SKM-1 (cell line): ENCODE data around the gene EFNA5.

Source experiments
- DNase-seq: peaks from one replicate; lab custom pipeline; 2025; ENCODE audit not compliant: unreplicated experiment; lab: John Stamatoyannopoulos, UW

The EFNA5 gene

DNA sequence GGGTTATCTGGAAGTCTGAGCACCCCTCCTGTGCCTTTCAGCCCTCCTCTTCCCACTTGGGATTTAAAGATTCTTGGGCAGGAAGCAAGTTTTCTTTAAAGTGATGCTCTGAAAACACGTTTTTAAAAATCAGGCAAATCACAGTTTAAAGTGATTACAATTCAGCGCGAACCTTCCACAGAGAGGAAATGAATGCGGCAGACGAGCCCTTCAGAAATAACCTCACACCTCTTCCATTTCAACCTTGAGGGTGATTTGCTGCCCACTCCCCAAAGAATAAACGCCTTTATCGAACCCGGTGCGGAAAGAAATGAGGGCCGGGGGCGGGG, 2.3 kb upstream of the EFNA5 start:
- no peak for DNase-seq

DNA sequence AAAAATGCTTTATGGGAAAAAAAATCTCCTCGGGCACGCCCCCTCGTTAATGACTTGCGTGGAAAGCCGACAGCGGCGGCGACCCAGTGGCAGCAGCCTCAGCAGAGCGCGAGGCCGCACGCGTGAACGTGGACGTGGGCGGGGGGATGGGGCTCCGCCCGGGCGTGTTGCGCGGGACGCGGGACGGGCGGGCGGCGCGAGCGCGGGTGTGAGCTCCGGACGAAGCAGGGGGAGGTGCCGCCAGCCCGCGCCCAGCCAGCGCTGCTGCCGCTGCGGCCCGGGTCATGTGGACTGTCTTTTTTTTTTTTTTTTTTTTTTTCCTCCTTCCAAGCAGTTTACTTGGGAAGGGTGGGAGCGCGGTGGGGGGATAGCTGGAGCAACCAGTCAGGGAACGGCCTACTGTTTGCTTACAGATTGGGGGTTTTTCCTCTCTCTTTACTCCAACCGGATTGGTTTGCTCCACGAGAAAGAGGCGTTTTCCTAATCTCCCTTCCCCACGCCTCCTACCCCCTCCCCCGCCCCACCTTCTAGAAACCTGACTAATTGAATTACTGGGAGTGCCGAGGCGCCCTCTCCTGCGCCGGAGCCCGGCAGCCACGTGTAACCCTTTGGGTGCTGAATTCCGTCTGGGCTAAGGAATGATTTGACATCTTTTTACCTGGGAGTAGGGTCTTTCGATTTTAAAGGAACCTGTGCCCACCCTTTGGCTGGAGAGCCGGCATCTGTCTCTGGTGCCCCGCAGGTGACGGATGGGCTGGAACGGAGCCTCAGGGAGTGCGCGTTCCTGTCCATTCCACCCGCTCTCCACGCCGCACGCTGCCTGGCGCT, 1.7 kb upstream of the EFNA5 start:
- no peak for DNase-seq

DNA sequence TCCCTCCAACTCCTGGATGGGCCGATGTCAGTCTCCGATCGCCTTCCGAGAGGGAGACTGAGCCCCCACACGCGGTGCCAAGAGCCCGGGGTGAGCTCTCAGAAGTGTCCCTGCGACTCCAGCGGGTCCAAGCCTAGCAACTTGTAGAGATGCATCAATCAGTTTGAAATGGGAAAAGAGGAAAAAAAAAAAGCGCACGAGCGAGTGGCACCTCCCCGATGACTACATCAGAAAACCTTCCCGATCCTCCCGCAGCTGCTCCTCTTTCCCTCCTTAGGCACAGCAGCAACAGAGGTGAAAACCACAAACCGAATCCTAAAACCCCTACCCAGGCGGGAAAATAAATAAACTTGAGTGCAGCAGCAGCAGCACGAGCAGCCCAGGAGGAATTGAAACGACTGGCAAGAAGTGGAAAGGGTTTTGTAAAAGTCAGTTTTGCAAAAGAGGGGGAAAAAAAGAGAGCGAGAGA, 1.0 kb upstream of the EFNA5 start:
- DNase-seq, result peak; percentile 12

DNA sequence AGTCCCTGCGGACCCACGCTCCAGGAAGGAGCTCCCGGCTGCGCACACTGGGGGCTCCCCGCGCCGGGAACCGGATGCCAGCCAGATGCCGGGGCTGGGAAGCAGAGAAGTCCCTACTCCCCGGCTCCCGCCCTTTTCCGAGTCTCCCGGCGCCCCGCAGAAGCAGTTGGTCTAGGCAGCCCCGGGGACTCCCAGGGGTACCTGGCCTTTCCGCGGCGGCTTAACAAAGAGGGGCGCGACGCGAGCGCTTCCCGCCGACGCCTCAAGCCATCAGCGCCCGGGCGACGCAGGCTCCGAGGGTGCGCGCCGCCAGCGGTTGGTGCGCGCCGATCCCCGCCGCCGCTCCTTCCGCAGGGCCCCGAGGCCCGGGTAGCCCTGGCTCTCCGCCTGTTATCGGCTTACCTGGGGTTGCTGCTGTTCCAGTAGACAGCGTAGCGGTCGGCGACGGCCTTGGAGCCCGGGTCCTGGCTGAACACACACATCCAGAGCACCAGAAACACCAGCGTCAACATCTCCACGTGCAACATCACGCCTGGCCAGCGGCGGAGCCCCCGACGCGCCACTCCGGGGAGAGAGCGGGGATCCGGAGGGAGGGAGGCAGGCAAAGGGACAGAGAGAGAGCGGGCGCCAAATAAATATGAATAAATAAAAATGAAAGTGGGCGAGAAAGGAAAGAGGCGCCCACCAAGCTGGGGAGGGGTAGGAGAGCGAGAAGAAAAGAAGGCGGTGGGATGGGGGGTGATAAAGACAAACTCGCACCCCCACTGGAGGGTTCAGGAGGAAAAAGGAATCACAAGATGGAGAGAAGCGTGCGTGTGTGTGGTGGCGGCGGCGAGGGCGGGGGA, 428 bp downstream of the EFNA5 start:
- no peak for DNase-seq

DNA sequence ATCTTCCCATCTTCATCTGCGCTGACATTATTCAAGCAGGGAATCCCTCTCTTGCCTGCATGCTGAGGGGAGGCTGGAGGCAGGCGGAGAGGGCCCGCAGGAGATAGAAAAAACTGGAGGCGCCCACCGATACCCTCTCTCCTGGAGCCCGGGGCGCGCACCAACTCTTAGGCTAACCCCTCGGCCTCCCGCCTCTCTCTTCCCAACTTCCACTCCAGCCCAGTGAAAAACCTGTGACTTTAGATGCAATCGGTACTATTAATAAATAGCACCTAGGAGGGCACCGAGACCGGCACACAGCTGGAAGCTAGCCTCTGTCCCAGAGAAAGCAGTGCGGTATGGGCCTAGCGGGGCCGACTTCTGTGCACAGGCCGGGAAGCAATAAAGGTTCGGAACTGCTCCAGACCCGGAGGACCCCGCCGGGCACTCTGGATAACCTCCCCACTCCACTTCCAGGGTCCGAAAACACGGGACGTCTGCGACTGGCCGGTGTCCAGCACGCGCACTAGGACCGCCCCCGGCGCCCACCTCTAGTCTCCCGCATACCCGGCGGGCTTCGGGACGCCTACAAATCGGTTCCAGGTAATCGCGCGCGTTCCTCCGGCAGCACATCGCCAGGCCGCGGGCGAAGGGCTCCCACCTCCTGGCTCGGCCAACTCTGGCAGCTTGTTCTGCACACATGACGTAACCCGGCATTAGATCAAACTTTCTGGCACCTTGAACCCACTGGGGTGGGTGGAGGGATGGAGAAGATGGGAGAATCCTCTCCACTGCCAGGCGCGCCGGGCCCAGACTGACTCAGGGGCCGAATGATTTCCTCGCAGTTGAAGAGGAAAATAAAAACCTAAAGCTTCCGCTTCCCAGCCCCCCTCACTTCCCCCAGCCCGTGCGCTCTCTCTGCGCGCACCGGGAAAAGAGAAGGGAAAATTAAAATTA, 1.4 kb downstream of the EFNA5 start:
- no peak for DNase-seq

DNA sequence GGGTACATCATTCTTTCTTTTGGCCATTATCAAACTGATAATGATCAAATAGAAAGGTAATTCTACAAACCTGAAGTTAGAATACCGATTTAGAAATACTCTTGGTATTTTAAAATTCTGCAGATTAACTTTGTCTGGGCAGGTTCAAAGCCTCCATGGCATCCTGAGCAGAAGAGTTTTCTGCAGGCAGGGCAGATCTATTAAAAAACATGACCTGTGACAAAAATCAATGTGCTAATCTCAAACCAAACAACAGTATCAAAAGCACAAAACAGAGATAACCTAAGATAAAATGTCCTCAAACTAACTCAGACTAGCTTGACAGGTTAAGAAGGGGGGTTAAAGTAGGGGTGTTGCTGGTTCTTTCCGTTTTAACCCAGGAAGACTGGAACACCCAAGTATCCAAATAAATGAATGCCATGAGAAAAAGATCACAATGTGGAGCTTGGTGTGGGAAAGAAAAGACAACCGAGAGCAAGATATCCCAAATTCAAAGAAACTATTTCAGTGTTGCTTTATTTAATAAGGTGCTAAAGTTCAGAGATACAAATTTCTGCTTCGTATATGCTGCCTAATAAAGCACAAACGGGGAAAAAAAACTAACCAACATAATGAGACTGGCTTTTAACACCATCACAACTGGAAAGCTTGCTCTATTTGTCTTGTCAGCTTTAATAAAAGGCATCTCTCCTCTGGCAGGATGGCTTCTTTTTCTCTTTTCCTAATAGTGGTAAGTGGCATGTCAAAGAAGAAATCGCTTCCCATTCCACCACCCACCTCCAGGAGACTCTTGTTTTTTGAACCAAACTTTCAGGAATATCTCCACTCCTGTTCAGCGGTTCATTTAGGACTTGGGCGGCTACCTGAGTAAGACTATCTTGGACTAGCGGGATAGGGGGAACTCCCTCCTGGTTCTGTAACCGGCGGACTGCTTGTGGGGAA, 2.3 kb downstream of the EFNA5 start:
- DNase-seq, result no peak

DNA sequence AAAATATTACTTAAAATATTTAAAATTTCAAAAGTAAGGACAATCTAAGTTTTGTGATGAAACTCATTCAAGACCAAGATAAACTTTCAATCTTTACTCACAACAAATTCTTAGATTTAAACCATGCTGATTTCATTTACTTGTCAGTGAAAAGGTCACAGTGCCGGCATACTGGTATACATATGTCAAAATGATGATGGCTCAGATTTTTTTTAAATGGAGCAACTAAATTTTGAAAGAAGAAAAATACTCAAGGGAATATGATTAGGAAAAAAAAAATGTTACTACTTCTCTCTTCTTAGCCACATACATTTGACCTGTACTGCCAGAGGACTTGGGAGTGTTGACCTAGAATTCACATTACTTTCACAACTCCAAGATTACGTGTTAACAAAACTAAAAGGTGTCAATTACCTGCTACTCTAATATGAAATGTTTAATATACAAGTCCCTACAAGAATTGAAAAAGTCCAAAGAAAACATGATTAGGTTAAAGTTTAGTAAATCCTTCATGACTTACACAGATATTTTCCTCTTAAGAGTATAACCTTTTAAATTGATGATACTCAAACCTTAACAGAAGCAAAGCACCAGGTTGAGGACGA, 4.6 kb downstream of the EFNA5 start:
- DNase-seq, result no peak

DNA sequence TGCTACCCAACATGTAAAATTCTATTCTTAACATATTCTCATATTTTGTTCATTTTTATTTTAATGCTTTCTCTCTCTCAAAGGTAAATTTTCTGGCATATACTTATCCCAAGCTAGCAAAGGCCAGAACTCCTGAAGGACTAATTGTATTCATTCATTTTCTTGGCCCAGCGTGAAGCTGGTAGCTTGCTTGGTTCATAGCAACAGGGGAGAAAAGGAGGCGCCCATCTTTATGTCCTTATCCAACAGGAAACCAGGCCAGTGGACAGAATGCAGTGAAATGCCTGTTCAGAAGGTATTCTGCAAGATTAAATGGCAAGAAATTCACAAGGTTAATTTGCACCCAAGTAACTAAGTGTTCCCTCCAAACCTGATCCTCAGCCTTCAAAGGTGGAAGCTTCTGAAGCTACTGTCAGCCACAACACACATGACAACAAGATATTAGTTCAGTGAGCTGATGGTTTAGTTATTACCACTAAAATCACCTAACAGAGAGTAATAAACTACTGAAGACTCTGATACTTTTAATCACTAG, 5.6 kb downstream of the EFNA5 start:
- DNase-seq, result no peak

DNA sequence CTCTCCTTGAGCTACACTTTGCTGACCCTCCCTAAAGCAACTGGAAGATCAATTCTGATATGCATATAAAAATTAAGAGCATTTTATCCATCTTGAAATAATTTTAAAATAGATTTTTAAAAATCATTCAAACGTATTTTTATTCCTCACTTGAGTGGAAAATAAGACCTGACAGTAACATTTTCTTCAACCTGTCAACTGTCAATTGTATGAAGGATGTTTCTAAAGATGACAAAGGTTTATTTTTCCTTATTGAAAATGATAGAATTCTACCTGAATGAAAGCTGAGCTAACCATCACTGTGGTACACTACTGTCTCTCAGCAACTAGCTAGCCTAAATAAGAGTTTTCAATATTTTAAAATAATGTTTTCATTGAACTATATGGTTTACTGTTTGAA, 7.0 kb downstream of the EFNA5 start:
- no peak for DNase-seq

DNA sequence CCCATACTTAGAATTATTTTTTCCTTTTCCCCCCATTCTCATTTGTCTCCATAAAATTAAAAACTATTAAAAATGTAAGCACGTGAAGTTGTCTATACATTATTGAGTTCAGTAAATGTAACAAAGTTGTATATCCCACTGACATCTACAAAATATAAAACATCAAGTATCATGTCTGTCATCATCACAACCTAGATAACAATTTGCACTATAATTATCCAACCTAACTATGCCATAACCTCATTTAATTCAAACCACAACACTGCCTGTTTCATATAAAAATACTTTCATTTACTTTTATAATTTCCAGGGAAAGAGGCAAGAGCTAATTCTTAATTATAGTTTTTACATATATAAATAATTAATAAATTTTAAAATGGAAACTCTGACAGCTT, 9.1 kb downstream of the EFNA5 start:
- DNase-seq, result no peak

DNA sequence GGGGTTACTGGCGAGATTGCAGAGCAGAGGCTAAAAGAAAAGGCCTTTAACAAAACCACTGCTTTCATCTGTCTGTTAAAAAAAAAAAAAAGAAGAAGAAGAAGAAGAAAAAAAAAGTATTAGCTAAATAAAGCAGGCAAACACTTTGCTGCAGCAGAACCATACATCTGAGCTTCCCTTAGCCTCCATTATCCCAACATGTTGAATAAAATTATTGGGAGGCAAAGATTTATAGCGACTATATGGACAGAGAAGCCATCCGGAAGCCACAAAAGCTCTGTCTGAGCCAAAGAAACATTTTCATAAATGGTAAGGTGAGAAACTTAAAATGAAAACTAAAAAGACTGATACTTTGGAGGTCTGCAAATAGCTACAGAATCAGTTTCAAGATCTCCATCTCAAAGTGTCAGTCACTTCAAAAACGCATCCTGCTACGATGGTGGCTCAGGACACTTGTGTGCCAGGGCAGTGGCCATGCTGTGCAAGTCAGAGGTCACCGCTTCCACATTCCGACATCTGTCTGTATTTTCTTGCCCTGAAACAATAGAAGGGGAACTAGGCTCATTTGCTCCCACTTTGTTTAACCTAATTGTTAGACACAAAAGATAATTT, 9.6 kb downstream of the EFNA5 start:
- no peak for DNase-seq

DNA sequence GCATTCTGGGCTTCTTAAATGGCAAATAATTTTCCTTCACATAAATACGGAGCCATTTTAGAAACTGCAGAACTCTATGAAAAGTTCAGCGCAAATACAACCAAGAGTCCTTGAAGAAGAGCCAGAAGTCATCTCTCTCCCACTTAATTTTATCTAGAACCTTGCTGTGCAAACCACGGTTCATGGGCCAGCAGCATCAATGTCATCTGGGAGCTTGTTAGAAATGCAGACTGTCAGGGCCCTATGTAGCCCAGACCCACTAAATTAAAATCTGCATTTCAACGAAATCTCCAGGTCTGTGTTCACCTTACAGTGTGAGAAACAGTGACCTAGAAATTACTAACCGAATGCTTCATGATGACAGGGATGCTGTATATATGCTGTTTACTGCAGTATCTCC, 12.2 kb downstream of the EFNA5 start:
- DNase-seq, result no peak

DNA sequence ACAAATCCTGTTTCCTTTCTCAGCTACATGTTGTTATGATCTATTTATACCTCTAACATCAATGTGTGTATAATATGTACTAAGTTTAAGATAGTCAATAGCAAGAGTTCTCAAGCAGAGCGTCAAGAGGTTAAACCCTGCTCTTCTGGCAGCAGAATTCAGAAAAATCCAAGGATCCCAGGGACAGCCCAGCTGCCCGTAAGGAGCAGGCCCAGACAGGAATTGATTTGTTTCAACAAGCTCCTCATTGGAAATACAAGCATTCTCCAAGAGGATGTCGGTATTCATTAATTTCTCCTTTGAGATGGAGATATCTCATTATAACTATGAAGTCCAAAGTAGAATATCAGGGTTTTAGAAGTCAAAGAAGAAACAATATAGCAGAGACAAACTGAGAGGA, 14.9 kb downstream of the EFNA5 start:
- no peak for DNase-seq

DNA sequence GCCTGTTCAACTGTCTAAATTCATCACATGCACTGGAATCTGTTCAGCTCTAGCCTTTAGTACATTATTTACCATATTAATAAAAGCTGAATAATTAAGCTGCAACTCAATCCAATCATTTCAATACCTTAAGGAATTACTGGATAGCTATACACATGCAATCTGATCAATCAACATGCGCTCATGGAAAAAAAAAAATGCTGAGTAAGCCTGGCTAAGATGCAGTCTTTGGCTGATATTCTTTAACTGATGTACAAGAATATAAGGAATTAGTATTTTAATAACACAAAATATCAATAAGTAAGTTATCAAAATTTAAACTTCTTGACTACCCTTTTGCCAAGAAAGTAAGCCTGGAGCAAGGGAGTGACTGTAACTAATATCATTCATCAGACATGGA, 15.9 kb downstream of the EFNA5 start:
- DNase-seq, result no peak

DNA sequence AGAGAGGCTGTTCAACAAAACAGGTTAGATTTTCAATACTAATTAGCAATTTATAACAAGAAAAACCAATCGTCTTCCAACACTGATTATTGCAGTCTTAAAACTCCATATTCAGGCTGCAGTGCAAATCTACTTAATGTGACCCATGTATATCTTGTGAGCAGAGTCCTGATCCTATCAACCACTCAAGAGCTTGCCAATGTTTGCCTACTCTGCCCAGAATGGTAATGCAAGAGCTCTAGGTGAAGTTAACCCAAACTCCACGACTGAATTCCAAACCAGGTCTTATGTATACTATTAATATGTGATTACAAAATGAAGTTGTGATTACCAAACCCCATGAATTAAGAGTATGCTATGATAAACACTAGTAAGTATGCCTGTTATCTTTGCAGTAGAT, 17.1 kb downstream of the EFNA5 start:
- no peak for DNase-seq

DNA sequence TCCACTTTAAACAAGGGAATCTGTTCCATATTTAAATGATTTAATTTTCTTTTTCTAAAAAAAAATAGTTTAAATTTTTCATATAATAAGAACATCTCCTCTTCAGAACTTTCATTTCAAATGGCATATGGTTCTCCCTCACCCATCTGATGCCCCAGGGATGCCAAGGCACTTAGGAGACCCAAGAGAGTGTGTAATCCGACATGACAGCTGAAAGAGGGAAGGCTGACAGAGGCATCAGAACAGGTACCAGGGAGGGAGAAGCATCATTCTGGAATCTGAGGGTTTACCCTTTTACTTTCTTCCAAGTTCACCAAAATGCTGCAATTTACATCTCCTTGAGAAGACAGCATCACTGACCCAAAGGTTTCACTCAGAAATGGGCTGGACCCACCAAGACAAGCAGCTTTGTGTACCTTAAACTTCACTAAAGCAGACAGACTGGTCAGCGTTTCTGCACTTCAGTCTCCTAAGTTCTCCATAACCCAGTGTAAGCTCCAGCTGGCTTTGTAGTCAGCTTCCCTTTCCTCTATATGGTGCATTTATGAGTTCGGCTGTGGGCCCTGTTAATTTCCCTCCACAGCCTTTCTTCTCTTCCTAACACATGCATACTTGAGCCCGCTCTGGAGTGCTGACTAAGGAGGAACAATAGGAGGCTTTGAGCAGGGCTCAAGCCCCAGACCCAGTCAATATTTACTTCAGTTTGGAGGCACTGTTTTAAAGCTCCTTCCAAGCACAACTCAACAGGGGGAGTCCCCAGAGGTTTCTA, 17.7 kb downstream of the EFNA5 start:
- DNase-seq, result no peak

DNA sequence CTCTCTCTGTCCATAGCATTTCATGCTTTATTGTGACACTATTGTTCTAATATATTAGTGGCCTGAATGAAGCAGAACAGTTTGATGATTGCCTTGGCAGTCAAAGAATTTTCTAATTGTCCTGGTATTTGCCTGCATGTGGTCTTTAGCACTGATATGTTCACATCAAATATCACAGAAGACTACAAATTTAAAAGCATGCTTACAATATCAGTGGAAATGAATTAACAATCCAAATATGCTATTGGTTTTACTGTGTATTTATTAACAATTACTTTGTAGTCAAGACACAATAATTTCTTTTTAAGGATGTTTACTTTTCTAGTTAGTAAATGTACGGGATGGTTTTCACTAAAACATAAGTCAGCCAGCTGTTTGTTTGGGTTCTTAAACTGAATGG, 18.3 kb downstream of the EFNA5 start:
- no peak for DNase-seq

DNA sequence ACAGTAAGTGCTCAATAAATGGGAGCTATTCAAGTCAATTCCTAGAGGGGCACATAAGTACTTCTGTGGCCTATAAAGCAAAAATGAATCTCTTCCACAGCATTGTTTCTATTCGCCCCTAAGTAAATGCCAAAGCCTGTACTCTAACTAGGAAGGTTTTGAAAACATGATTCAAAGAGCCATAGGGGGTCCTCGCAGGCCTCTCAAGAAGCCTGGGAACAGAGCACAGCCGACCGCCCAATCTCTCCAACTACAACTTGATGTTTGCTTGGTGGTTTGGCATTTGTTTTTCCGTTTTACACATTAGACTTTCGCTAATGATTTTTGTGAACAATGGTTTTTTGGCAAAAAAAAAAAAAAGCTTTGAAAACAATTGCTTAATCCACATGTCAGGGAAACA, 19.4 kb downstream of the EFNA5 start:
- DNase-seq, result no peak
